Uterus (tissue), 4 donors: ENCODE results near the gene DIP2A. TPM values are rescaled to one million over a fixed set of nuclear protein-coding genes. Genes with fewer than 3 reads are reported as not detected.

Source experiments
- DNase-seq, 2 donors: peaks; one replicate each; pipeline ENCODE4 v3.0.0-alpha.2; 2019 to 2020
- H3K27ac ChIP-seq, 2 donors: fragments of 200-600 bp; sonication (generic); 1 replicate in 1 of 2; 2 replicates in 1 of 2; pipeline ENCODE4 v1.5.1; 2016 to 2018
- H3K27me3 ChIP-seq, 2 donors: fragments of 200-600 bp; sonication (generic); one replicate each; pipeline ENCODE4 v1.5.1; 2018 to 2019; ENCODE audit warnings: control low read depth in 1 of 2
- H3K36me3 ChIP-seq, 2 donors: fragments of 200-600 bp; sonication (generic); one replicate each; pipeline ENCODE4 v1.5.1; 2019; ENCODE audit warnings: control low read depth in 1 of 2
- H3K4me1 ChIP-seq, 2 donors: fragments of 200-600 bp; sonication (generic); one replicate each; pipeline ENCODE4 v1.5.1; 2018 to 2019; ENCODE audit warnings: control low read depth in 1 of 2
- H3K4me3 ChIP-seq, 2 donors: fragments of 200-600 bp; sonication (generic); 1 replicate in 1 of 2; 2 replicates in 1 of 2; pipeline ENCODE4 v1.5.1; 2018 to 2019; ENCODE audit warnings: mild to moderate bottlenecking in 1 of 2
- H3K9me3 ChIP-seq, 2 donors: fragments of 200-600 bp; sonication (generic); one replicate each; pipeline ENCODE4 v1.5.1; 2019; ENCODE audit warnings: control low read depth in 1 of 2
- POLR2A ChIP-seq, 2 donors: fragments of 450-650 bp; IDR thresholded peaks; one replicate each; pipeline ENCODE4 v1.6.1; 2016; ENCODE audit warnings: antibody characterized with exemption in 2 of 2, mild to moderate bottlenecking in 1 of 2, moderate library complexity in 1 of 2
- intact Hi-C: fragments of 100-400 bp; cut with DNase I; formaldehyde crosslinking; loops from one replicate; pipeline ENCODE4 v1.15.1; 2023; ENCODE audit warnings: low total_unique reads
- total RNA-seq, 4 donors: library from RNA; depleted of rRNA in 3 of 4; stranded (reverse); fragments of >200 nt in 3 of 4; gene quantifications; one replicate each; pipeline versions ENCODE4 v1.1.0 to v1.2.4, GENCODE V29; 2014 to 2023
- TF ChIP-seq, protein P1 (sequence below), 4 experiments: fragments of 200-600 bp in 2 of 4; fragments of 450-650 bp in 2 of 4; sonication (generic) in 2 of 4; IDR thresholded peaks; one replicate each; pipeline ENCODE4 v1.5.1; 2016 to 2019; ENCODE audit warnings: antibody characterized with exemption in 4 of 4, mild to moderate bottlenecking in 2 of 4, moderate library complexity in 1 of 4
- donor health status: DM: yes; HTN: yes; CAD: no.

Gene DIP2A
- total RNA-seq, 4 donors from 2014 or later = 51.0 to 56.3 (median 51.6) TPM

GRCh38 chr21:46594276-46594675 lies 135.6 kb downstream of the DIP2A start:
- no peaks in the 10 kb centered on the region for H3K36me3 ChIP-seq
- H3K9me3 ChIP-seq = no peaks in the 10 kb centered on the region
- no peak for TF ChIP-seq POLR2A (IDR thresholded peaks at IDR 0.05)
- TF ChIP-seq, protein P1, sequence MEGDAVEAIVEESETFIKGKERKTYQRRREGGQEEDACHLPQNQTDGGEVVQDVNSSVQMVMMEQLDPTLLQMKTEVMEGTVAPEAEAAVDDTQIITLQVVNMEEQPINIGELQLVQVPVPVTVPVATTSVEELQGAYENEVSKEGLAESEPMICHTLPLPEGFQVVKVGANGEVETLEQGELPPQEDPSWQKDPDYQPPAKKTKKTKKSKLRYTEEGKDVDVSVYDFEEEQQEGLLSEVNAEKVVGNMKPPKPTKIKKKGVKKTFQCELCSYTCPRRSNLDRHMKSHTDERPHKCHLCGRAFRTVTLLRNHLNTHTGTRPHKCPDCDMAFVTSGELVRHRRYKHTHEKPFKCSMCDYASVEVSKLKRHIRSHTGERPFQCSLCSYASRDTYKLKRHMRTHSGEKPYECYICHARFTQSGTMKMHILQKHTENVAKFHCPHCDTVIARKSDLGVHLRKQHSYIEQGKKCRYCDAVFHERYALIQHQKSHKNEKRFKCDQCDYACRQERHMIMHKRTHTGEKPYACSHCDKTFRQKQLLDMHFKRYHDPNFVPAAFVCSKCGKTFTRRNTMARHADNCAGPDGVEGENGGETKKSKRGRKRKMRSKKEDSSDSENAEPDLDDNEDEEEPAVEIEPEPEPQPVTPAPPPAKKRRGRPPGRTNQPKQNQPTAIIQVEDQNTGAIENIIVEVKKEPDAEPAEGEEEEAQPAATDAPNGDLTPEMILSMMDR (IDR thresholded peaks at IDR 0.05) = no peak
- H3K27ac ChIP-seq = no peak overlapping the region
- H3K4me3 ChIP-seq = no peak overlapping the region
- no peak for DNase-seq
- no peaks in the 10 kb centered on the region for H3K27me3 ChIP-seq
- intact Hi-C loops = no loop called here
- H3K4me1 ChIP-seq = peaks cover 0 to 8% of the 10 kb centered on the region in 2 donors

GRCh38 chr21:46596201-46596600 lies 137.5 kb downstream of the DIP2A start:
- H3K4me1 ChIP-seq = peaks cover 0 to 8% of the 10 kb centered on the region in 2 donors

GRCh38 chr21:46597031-46597430 lies 138.3 kb downstream of the DIP2A start:
- Histone ChIP-seq H3K4me1 (peaks cover 0 to 8% of the 10 kb centered on the region in 2 donors), H3K4me3 (no peak overlapping the region), H3K27me3 (no peaks in the 10 kb centered on the region), H3K9me3 (no peaks in the 10 kb centered on the region), H3K36me3 (no peaks in the 10 kb centered on the region), H3K27ac (no peak overlapping the region)
- no peak for DNase-seq
- intact Hi-C loops = no loop called here
- TF ChIP-seq, protein P1 (IDR thresholded peaks at IDR 0.05) = no peak
- no peak for TF ChIP-seq POLR2A (IDR thresholded peaks at IDR 0.05)

More at GRCh38 chr21:46596201-46596600, 137.5 kb downstream of the DIP2A start:
- no peak for DNase-seq
- Histone ChIP-seq H3K27me3 (no peaks in the 10 kb centered on the region), H3K36me3 (no peaks in the 10 kb centered on the region), H3K4me3 (no peak overlapping the region), H3K27ac (no peak overlapping the region), H3K9me3 (no peaks in the 10 kb centered on the region)
- intact Hi-C loops = no loop called here
- TF ChIP-seq, protein P1 (IDR thresholded peaks at IDR 0.05) = no peak
- no peak for TF ChIP-seq POLR2A (IDR thresholded peaks at IDR 0.05)

GRCh38 chr21:46597896-46598343 lies 139.2 kb downstream of the DIP2A start:
- H3K4me3 ChIP-seq = no peak overlapping the region
- H3K27me3 ChIP-seq = no peaks in the 10 kb centered on the region
- no peaks in the 10 kb centered on the region for H3K36me3 ChIP-seq
- DNase-seq = no peak
- peaks cover 0 to 8% of the 10 kb centered on the region in 2 donors for H3K4me1 ChIP-seq
- TF ChIP-seq, protein P1 (IDR thresholded peaks at IDR 0.05) = no peak
- TF ChIP-seq POLR2A (IDR thresholded peaks at IDR 0.05) = no peak
- no peaks in the 10 kb centered on the region for H3K9me3 ChIP-seq
- no peak overlapping the region for H3K27ac ChIP-seq
- intact Hi-C loops = no loop called here

- intact Hi-C loops = no loop called here
- Histone ChIP-seq H3K9me3 (no peaks in the 10 kb centered on the region), H3K36me3 (no peaks in the 10 kb centered on the region), H3K4me1 (peaks cover 0 to 8% of the 10 kb centered on the region in 2 donors), H3K4me3 (no peak overlapping the region), H3K27me3 (no peaks in the 10 kb centered on the region), H3K27ac (peak overlapping the region in 1 of 2 donors; percentile 61)
- DNase-seq = peak in 1 of 2 donors; percentile 57
- TF ChIP-seq, protein P1 (IDR thresholded peaks at IDR 0.05) = no peak
- no peak for TF ChIP-seq POLR2A (IDR thresholded peaks at IDR 0.05)
These were observed 140.2 kb downstream of the DIP2A start for GRCh38 chr21:46598581-46599572.
